ENCODE measurements around the gene CDH23.

Gene CDH23

DNA sequence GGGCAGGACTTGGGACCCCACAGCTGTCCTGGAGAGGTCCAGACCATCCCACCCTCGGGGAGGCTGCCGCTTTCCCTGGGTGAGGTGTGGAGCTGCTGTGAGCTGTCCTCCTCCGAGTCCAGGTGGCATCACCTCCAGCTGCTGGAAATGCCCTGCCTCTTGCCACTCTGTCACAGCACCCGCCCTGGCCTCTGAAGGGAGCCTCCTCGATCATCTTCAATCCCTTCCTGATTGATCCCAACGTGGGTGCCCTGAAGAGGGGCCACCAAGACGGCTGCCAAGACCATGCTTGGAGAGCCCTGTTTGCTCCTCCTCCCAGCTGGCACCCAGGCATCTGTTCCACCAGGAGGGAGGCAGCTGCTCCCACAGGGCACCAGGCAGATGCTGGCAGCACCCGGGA, 318.3 kb downstream of the CDH23 start:
- no peak for FAIRE-seq

DNA sequence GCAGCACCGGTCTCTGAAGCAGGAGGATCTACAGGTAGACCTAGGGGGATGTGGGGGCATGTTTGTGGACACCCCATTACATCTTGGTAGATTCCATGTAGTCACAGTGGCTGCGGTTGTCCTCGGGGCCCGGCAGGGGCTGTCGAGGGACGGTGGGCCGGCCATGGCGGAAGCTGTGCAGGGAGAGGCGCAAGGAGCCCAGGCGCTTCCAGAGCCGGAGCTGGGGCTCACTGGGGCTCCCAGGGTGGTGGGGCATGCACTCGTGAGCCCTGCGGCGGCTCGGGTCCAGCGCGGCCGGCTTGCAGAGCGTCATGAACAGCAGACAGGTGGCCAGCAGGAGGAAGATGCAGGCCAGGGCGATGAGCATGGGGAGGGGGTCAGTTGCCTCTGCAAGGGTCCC, 319.1 kb downstream of the CDH23 start:
- FAIRE-seq = no peak

DNA sequence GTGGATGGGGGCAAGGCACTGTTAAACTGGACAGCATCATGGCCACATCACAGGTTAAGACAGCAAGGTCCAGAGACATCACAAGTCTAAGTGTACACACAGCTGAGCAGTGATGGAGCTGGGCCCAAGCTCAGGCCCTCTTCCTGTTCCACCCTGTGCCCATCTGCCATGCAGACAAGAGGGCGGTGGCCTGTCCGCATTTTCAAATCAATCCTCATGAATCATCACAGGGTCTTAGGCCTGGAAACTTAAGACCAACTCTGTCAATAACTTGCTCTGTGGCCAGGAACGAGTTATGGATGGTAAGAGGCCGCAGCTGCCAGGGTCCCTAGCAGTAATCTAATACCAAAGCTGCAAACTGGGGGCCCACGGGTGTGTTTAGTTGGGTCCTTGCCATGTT, 319.7 kb downstream of the CDH23 start:
- no peak for FAIRE-seq

GRCh38 chr10:71717056-71717455, 320.3 kb downstream of the CDH23 start:
- FAIRE-seq = no peak

DNA sequence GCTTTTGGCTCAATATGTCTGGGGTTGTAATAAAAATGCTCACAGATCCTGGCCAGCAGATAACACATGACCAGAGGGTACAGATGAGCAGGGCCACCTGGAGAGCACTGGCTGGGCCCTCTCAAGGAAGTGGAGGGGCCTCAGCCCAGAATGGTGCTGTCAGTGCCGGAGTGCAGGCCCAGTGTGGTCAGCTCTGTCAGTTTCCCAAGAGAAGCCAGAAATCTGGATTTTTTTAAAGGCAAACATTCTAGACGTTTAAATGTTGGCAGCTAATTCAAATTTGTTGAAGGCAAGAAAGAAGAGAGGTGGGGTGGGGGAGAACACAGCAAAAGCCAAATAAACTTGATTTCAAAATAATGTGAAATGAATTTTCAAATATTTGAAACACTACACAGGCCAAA, 320.8 kb downstream of the CDH23 start:
- no peak for FAIRE-seq

GRCh38 chr10:71718165-71718698, 321.5 kb downstream of the CDH23 start:
- FAIRE-seq = no peak

DNA sequence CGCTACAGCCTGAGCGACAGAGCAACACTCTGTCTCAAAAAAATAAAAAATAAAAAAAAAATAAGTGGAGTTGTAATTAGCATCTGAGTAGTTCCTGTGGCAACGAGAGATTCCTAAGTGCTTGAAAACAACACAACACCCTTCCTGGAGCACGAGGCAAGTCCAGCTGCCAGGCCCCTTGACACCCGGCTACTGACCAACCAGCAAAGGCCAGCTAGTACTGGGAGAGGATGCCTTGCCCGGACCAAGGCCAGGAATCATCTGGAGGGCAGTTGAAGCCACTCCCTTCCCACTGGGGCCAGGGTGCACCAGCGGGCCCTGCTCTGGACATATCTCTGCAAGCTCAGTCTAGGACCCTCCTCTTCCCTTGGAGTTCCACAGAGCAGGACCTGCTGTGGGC, 322.3 kb downstream of the CDH23 start:
- FAIRE-seq = no peak

GRCh38 chr10:71719464-71720201, 322.9 kb downstream of the CDH23 start, which contains the start of gene C10orf105:
Gene C10orf105 (minus strand): TSS chr10:71719778. CDS start chr10:71716337, 3,441 bp downstream.
- FAIRE-seq = no peak

GRCh38 chr10:71720288-71720687, 323.6 kb downstream of the CDH23 start:
- no peak for FAIRE-seq

- FAIRE-seq = no peak
Observed at GRCh38 chr10:71721313-71721712, 324.6 kb downstream of the CDH23 start.

- no peak for FAIRE-seq
Observed at GRCh38 chr10:71722849-71723248, 326.1 kb downstream of the CDH23 start.

DNA sequence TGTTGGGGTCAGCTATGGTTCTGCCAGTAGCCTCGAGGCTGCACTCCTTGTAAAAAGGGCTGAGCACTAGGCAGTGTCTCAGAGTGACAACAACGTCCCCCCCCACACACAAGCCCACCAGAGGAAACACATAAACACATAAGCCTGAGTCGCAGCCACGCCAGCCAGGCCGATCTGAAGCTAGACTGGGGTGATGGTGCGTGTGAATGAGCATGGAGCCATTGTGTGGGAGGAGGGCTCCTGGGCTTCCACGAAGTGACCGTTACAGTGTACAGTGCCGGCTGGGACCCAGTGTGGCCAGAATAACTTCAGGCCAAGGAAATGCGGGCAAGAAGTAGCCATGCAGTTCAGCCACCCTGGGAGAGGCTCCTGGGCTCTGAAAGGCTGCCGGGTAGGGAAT, 326.6 kb downstream of the CDH23 start:
- FAIRE-seq = no peak

GRCh38 chr10:71724539-71724938, 327.8 kb downstream of the CDH23 start:
- FAIRE-seq = no peak

GRCh38 chr10:71725249-71725648, 328.5 kb downstream of the CDH23 start:
- no peak for FAIRE-seq

GRCh38 chr10:71725998-71726579, 329.4 kb downstream of the CDH23 start:
- no peak for FAIRE-seq

DNA sequence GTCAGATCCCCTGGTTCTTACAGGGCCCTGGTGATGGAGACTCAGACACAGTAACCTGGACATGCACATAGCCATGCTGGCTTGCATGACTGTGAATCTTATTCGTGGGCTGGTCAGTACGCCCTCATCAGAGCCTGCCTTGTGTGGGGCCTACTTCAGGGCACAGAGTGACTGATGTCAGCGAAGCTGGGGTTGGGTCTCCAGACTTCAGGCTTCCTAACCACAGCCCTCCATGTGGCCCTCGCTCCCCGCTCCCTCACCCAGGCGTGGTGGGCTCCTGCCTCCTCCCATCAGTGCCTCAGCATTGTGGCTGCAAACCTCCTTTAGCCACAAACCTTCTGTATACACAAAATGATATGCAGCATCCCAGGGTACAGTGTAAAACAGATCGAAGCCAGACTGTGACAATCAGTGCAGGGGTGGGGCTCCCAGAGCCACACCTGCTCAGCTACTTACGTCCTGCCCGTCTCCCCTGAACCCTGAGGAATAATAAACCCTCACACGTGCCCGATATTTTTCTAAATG, 329.9 kb downstream of the CDH23 start:
- no peak for FAIRE-seq

GRCh38 chr10:71727105-71727737, 330.5 kb downstream of the CDH23 start:
- FAIRE-seq = no peak

GRCh38 chr10:71727738-71728737, 331.3 kb downstream of the CDH23 start:
- no peak for FAIRE-seq

GRCh38 chr10:71729161-71729636, 332.5 kb downstream of the CDH23 start:
- FAIRE-seq = no peak

DNA sequence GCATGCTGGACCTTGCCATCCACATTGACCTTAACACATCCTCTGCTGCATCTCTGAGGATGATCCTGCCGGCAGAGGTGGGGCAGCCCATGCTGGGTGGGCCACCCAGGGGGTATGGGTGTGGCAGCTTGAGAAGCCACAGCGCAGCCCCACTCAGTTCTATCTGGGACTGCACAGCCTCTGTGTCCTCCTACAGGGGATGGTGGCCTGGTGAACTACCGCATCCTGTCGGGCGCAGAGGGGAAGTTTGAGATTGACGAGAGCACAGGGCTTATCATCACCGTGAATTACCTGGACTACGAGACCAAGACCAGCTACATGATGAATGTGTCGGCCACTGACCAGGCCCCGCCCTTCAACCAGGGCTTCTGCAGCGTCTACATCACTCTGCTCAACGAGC, 335.1 kb downstream of the CDH23 start:
- FAIRE-seq = no peak

DNA sequence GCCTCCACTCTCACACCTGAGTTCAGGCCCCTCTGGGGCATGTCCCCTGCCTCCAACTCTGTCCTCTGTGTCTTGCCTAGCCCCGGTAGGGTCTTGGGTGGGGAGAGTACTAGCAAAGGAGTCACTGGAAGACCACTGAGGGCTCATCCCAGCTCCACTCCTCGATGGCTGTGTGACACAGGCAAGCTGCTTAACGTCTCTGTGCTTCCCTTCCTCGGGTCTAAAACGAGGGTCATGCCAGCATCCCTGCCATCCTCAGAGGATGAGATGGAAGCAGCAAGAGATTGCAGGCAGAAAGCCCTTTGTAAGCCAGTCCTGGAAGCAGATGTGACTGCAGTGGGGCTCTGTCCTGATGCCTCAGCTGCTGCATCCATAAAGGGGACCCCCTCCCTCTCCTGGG, 338.1 kb downstream of the CDH23 start:
- FAIRE-seq = no peak
